Measurements from ENCODE around the gene PAAF1.
"Not testable (repeated sequence)": the region's sequence is repeated elsewhere in the genome, so short reads cannot be mapped to it uniquely, and the experiment has no call there.

Gene PAAF1

DNA sequence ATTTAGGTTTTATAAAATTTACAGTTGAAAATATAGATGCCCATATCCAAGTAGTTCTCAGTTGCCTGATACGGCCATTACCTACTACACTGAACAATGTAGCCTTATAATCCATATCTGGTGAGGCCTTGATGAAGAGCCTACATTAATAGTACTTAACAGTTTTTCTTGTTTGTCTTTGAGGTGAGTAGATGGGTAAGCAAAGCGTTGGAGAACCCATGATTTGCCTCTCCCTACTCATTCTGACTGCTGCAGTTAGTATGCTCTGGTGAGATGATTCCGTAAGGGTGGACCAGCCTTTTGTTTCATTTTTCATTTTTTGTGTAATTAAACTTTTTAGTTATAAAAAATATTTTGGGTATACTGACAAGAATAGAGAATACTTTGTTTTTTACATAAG is 11.4 kb downstream of the PAAF1 start:
- no peak for DNase-seq

DNA sequence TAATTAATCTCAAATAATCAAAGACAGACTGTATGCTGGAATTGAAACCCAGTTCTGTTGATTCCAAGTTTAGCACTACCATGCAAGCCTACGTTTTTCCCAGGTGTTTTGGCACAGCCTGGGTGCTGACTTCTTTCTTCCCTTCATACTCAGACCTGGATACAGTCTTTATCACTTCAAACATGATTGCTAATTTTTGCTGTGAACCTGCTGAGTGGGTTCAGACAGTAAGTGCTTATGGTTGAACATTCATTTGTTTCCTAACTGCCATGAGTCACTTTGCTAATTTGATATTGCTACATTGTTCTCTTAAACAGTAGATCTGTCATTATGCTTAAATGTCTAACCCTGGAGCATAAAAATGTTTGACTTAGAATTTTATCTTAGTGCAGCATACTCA is 12.2 kb downstream of the PAAF1 start:
- no peak for DNase-seq

DNA sequence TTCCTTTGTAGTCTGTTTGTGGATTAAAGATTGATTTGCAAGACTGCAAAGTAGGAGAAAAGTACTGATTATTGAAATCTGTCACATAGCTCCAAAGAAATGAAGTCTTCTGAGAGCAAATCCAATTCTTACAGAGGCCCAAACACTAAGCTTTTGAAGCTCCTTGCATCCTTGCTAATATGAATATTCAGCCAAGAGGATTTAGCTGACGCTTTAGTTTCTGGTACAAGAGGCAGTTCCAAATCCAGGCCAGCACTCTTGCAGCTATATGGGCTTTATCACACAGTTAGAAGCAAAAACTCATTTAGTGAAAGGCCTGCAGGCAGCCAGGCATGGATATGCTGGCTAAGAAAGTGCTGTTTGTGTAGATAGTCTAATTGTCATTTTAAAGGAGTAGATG is 12.7 kb downstream of the PAAF1 start:
- DNase-seq, result no peak

DNA sequence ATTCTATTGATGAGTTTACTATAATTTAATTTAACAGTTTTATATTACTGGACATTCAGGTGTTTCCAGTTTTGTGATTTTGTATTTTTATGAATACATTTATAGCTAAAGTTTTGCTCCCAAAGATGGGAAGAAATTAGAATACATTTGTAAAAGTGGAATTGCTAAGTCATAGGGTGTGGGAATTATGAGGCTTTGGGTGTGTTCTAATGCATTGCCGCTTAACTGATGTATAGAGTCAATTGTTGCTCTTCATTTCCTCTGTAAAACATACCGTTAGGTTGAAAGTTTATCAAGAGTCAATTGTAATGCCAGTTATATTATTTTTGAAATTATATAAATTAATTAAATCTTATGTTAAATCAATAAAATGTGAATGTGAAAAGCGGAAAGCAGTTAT is 16.2 kb downstream of the PAAF1 start:
- no peak for DNase-seq

DNA sequence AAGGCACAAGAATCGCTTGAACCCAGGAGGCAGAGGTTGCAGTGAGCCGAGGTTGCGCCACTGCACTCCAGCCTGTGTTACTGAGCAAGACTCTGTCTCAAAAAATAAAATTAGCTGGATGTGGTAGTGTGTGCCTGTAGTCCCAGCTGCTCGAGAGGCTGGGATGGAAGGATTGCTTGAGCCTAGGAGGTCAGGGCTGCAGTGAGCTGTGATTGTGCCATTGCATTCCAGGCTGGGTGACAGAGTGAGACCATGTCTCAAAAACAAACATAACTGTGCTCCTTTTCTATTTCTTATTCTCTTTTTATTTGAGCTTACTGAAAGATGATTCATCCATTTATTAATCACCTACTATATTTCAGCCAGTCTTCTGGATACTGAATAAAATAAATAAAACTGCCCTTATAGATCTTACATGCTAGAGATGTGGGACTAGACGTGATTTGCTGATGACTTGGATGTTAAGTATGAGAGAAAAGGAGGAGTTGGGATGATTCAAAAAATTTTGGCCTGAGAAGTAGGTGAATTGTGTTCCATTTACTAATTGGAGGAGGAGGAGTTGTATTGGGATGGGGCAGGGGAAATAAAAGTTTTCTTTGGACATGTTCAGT is 18.0 kb downstream of the PAAF1 start:
- no peak for DNase-seq

DNA sequence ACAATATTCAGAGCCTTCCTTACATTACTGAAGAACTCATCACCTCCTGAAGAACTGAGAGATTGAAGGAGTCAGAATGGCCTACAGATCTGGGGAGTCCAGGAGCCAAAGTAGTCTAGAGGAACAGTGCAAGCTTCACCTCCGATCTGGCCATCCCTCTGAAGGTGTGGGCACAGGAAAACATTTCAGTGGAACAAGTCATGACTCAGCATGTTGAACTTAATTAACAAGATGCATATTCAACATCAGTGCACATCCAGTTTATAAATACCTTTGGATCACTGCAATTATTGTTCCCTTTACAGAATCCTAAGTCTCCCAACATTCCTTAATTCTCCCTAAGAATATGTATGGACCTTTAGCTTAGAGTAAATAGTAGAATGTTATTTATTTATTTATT is 25.5 kb downstream of the PAAF1 start:
- DNase-seq, result no peak

DNA sequence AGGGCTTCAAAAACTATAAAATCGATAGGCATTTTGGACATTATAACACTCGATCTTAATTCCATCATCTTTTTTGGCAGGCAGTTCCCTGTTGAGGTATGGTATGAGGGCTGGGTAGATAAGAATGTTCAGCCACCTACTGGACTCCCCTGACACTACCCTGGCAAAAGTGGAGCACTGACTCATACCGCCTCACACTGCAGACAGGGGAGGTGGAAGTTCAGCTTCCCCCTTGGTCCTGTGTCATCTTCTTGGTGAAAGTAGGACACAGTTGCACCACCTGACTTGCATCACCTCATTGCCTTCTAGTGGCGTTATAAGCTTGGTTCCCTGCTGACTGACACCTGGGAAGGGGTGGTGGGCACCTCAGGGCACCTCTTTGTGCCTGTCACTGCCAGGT is 30.4 kb downstream of the PAAF1 start:
- no peak for DNase-seq

DNA sequence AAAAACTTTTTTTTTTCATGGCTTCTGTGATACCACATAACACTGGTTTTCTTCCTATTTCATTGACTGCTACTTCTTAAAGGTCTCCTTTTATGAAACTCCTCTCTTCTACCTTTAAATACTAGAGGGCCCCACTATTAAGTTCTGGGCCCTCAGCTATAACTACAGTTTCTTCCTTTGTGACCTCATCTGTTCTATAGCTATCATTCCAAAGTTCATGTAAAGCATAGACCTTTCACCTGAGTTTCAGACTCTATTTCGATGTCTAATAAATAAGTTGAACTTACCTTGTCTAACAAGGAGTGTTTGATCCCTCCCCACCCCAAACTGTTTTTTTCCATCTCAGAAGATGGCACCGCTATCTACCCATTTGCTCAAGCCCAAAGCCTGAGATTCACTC is 35.2 kb downstream of the PAAF1 start:
- no peak for DNase-seq

DNA sequence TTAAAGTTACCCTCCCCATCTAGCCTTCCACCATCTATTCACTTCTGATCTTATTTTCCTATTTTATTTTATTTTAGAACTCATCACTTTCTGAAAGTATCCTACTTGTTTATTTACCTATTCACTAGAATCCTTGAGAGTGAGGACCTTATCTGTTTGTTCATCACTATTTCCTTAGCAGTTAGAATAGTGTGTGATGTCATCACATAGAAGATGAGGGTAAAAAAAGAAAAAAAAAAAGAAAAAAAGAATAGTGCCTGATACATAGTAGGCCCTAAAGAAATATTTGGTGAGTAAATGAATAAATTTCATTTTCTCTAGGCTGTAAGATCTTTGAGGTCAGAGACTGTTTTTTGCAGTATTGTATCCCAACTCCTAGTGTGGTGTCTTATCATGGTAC is 36.7 kb downstream of the PAAF1 start:
- no peak for DNase-seq

DNA sequence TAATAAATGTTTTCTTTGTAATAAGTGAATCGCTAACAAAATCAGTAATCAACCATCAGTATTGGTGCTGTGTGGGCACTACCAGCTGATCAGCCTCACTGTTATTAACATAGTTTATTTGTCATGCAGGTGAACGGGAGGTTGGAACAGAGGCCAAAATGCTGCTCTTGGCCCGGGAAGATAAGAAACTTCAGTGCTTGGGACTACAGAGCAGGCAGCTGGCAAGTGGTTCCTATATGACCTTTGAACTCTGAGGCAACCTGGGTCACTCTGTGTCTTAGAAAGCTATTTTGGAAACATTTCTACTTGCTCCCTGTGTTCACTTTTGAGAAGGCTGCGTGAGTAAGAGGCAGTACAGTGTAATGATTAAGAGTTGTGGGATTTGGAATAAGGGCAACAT is 37.5 kb downstream of the PAAF1 start:
- no peak for DNase-seq

DNA sequence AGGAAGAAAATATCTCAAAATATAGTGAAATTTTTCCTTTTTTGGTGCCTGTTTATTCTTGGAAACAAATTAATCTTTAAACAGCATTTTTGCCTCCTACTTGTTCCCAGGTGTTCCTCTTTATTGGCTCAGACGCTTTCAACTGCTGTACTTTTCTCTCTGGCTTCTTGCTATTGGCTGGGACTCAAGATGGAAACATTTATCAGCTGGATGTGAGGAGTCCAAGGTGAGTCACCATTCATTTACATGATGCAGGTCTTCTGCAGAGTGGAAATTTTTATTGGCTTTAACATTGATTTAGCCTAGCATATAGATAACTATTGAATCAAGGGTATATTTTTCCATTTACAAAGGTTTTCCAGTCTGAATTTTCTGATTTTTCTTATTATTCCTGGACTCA is 39.6 kb downstream of the PAAF1 start:
- DNase-seq, result no peak

DNA sequence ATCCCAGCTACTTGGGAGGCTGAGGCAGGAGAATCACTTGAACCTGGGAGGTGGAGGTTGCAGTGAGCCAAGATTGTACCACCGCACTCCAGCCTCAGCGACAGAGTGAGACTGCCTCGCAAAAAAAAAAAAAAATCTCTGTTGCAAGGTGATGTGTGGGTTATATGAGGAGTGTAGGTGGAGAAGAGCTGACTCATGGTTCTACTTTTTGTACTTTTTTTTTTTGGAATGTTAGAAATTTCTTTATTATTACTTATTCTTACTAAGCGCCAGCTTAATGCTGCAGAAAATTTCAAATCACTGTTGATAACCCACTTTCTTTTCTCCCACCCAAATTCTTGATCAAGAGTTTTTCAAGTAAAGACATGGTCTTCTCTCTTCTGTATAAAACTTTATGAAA is 44.4 kb downstream of the PAAF1 start:
- no peak for DNase-seq

DNA sequence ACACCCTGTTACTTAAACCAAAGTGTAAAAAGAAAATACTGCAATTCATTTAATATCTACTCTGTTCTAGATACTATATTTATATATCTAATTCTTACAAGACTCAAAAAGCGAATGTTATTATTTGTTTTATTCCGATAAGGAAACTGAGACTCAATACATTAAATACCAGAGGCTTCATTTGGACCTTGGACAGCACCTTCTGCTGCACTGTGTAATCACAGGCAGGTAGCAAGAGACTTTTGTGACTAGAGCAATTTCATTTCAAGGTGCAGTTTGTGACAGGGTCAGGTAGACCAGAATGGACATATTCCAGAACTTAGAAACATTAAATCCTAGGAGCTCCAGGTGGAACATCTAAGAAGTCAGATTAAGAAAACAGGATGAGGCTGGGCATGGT is 52.6 kb downstream of the PAAF1 start:
- no peak for DNase-seq

DNA sequence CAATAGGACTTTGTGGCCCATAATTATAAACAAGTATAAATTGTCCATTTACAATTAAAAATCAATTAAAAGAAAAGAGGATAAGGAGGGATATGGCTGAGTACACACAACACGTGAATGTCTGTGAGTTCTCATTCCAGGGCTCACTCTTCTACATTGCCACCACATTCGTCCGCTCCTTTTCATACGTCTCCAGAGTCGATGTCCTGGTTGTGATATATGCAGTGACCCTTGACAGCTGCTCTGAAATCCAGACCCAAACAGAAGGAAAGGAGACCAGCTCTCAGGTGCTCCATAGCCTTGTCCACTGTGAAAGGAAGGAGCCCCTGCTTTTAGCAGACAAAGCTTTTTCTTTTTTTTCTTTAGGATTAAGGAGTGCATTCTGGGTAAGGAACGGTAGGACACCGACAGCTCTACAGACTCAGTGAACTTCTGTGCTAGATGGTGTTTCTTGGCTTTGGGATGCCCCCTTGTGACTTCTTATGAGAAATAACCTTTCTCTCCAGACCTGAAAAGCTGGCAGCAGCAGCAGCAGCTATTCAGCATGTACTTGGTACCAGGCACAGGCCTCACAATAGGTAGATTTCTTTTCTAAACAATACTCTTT is 54.3 kb downstream of the PAAF1 start:
- no peak for DNase-seq

DNA sequence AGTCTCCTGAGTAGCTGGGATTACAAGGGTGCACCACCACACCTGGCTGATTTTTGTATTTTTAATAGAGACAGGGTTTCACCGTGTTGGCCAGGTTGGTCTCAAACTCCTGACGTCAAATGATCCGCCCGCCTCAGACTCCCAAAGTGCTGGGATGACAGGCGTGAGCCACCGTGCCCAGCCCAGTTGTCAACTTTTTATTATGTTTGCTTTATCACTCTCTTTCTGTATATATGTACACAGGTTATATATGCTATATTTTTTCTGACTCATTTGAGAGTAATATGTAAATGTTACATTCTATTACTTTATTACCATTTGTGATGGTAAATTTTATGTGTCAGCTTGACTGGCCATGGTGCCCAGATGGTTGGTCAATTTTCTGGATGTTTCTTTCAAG is 55.2 kb downstream of the PAAF1 start:
- no peak for DNase-seq

DNA sequence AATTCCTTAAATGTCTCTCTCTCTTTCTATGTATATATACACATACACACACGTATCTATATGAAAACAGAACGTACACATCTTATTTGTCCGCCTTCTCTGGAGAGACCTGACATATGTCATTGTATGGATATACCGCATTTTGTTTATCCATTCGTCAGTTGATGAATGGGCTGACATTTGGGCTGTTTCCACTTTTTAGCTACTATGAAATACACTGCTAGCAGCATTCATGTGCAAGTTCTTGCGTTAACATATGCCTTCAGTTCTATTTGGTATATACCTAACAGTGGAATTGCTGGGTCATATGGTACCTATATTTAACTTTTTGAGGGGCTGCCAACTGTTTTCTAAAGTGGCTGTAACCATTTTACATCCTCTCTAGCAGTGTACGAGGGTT is 56.0 kb downstream of the PAAF1 start:
- DNase-seq, result no peak

DNA sequence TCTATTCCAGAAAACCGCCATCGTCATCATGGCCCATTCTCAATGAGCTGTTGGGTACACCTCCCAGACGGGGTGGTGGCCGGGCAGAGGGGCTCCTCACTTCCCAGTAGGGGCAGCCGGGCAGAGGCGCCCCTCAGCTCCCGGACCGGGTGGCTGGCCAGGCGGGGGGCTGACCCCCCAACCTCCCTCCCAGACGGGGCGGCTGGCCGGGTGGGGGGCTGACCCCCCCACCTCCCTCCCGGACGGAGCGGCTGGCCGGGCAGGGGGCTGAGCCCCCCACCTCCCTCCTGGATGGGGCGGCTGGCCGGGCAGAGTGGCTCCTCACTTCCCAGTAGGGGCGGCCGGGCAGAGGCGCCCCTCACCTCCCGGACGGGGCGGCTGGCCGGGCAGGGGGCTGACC is 59.2 kb downstream of the PAAF1 start:
- not testable (repeated sequence) for DNase-seq

DNA sequence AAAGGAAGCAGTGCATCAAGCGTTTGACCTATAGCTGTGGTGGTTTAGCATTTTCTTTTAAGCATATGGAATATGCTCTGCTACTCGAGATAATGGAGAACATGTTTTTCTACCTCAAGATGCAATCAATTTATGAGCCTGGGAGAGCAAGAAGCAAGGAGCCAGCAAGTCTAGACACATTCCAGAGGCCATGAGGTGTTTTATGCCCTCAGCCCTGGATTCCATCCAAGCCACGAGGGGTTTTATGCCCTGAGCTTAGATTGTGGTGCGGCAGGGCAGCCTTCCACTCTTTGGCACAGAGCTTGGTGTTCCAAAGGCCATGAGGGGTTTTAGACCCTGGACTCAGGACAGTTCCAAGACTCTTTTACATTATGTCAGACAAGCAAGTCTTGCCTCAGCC is 62.3 kb downstream of the PAAF1 start:
- DNase-seq, result no peak

DNA sequence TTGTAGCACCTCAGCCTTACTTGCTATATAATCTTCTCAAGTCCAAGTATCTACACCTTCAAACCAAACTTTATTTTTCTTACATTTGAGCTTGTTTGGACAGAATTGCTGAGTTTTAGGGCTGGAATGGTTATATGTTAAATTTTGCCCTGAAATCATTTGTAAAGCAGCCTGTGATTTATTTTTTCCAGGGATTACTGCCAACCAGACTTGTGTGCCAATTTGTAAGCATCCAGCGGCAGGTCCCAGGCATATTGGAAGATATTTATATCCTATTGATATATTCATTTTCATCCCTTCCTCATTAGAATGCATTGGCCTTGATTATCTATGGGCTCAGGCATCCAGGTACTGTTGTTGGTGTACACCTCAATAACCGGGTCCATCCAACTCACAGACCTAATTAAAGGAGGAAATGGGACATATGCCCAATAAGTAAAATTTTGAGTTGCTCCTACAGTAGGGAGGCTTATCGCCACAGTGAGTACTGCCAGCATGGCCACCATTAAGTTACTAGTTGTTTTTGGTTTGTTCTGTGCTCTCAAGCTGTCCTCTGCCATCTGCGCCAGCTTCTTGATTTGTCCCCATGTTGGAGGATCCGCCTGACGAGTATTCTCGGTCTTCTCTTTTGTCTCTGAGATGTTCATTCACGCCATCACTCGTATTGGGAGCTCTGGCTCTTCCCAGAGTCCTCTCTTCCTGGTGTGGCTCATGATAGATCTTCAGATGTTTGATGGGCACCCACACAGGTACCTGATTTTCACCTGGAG is 64.2 kb downstream of the PAAF1 start:
- no peak for DNase-seq

DNA sequence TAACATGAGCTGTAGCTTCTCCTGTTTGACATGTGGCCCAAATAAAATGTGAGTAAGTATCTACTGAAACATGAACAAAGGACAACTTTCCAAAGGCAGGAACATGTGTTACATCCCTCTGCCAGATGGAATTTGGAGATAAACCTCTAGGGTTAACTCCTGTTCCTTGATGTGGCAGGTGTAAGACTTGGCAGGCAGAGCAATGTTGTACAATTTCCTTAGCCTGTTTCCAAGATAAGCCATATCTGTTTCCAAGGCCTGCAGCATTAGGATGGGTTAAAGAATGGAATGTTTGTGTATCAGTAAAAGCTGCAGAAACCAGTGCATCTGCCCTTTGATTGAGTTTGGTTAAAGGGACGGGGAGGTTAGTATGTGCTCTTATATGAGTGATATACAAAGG is 65.2 kb downstream of the PAAF1 start:
- DNase-seq, result no peak

DNA sequence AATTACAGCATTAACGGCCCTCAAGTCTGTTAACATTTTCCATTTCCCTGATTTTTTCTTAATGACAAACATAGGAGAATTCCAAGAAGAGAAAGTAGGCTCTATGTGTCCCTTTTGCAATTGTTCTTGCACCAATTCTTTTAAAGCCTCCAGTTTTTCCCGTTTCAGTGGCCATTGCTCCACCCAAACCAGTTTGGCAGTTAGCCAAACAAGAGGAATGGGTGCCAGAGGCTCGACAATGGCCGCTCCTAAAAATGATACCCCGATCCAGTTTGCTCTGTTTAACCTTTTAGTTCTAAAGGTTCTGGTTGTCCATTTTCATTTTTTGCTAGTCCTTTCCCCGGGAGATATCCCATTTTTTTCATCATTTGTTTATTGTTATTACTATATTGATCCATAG is 67.3 kb downstream of the PAAF1 start:
- no peak for DNase-seq

DNA sequence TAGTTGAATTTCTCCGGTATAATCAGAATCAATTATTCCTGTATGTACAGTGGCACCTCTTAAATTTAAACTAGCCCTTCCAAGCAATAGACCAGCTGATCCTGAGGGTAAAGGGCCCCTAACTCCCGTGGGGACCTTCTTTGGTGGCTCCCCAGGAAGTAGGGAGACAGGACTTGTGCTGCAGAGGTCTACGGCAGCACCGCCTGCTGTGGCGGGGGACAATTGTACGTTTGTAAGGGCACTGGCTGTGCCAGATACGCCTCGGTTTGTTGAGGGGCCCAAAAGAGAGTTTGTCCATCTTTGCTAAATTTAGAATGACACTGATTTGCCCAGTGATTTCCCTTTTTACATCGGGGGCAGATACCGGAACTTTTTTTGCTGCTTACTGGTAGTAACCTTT is 68.1 kb downstream of the PAAF1 start:
- DNase-seq, result no peak

DNA sequence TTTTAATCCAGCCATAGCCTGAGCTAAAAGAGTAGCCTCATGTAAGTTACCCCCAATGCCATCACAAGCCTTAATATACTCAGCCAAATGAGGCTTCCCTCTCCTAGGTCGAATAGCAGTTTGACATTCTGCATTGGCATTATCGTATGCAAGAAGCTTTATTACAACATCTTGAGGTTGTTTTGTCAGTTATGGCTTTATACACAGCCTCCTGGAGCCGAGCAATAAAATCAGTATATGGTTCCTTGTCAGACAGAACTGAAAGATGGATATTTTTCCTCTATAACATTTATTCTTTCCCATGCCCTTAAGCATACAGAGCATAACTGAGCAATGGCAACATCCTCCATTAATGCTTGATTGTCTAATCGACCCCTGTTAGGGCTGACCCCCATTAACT is 68.6 kb downstream of the PAAF1 start:
- DNase-seq, result no peak

DNA sequence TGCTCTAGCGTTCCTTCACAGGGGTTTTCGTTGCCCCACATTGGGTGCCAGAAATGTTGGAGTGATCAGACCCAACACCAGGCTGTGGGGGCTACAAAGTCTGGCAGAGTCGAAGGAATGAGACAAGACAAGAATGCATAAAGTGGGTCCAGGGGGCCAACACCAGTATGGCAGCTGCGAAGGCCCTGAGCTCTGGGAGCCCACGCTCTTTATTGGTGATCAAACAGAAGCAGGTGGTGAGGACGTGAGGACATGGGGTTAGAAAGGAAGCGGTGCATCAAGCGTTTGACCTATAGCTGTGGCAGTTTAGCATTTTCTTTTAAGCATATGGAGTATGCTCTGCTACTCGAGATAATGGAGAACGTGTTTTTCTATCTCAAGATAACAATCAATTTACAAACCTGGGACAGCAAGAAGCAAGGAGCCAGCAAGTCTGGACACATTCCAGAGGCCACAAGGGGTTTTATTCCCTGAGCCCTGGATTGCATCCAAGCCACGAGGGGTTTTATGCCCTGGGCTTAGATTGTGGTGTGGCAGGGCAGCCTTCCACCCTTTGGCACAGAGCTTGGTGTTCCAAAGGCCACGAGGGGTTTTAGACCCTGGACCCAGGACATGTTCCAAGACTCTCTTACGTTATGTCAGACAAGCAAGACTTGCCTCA is 70.1 kb downstream of the PAAF1 start:
- DNase-seq, result no peak
